Measurements from ENCODE around the gene MMP11.

DNA sequence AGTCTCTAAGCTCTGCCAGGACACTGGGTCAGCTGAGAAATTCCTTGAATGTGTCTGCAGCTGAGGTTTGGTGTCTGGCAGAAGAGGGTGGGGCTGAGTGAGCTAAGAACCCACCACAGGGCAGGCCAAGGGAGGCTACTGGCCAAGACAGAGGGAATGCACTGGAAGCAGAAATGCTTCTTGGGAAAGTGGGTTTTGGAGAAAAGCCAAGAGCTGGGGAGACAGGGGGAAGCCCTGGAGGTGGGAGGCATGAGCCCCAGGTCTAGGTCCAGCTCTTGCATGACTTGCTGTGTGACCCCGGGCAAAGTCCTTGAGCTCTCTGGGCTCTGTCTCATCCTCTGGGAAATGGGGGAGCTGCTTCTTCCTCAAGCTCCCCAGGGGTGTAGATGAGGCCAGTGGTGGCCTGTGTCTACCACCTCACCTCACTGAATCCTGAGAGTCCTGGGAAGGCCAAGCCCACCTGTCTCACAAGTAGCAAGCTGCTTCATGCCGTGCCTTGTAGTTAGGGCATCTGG is 2.3 kb downstream of the MMP11 start:
- TF ChIP-seq, protein P1, sequence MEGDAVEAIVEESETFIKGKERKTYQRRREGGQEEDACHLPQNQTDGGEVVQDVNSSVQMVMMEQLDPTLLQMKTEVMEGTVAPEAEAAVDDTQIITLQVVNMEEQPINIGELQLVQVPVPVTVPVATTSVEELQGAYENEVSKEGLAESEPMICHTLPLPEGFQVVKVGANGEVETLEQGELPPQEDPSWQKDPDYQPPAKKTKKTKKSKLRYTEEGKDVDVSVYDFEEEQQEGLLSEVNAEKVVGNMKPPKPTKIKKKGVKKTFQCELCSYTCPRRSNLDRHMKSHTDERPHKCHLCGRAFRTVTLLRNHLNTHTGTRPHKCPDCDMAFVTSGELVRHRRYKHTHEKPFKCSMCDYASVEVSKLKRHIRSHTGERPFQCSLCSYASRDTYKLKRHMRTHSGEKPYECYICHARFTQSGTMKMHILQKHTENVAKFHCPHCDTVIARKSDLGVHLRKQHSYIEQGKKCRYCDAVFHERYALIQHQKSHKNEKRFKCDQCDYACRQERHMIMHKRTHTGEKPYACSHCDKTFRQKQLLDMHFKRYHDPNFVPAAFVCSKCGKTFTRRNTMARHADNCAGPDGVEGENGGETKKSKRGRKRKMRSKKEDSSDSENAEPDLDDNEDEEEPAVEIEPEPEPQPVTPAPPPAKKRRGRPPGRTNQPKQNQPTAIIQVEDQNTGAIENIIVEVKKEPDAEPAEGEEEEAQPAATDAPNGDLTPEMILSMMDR (conservative IDR thresholded peaks at IDR 0.05), result no peak
- no peak for TF ChIP-seq ZFX (IDR thresholded peaks at IDR 0.05)

Measured in C4-2B (cell line).